Common myeloid progenitor, CD34-positive (primary cell): ENCODE data around the gene ACKR2.

ENCODE experiments used
- CTCF ChIA-PET: fragments of 350-600 bp; sonication (Branson Sonifier 250); formaldehyde crosslinking; loops from one replicate; lab custom pipeline; 2021; ENCODE audit warnings: antibody characterized with exemption; lab: Charles Lee
- POLR2A ChIA-PET: fragments of 350-600 bp; sonication (Branson Sonifier 250); formaldehyde crosslinking; loops from one replicate; lab custom pipeline; 2021; ENCODE audit warnings: antibody characterized with exemption; lab: Charles Lee
- DNase-seq, 3 donors: peaks; one replicate each; pipeline versions ENCODE4 v3.0.0 to v3.0.0-alpha.2; 2013
- H3K27ac ChIP-seq, 2 experiments: 1 replicate in 1 of 2; 2 replicates in 1 of 2; pipeline ENCODE4 v1.7.0; 2013; ENCODE audit warnings: inconsistent platforms in 2 of 2, low read length in 2 of 2, mild to moderate bottlenecking in 2 of 2, low read depth in 1 of 2, moderate library complexity in 1 of 2; ENCODE audit not compliant: severe bottlenecking in 2 of 2, insufficient read depth in 1 of 2, poor library complexity in 1 of 2
- H3K27me3 ChIP-seq, 5 experiments: replicated peaks in 2 of 5; 1 replicate in 3 of 5; 2 replicates in 2 of 5; pipeline versions ENCODE4 v1.6.1 to v1.7.0; 2013; ENCODE audit warnings: low read length in 4 of 5, mild to moderate bottlenecking in 2 of 5, moderate library complexity in 2 of 5, inconsistent platforms in 1 of 5; ENCODE audit not compliant: insufficient read depth in 5 of 5, control insufficient read depth in 4 of 5
- H3K36me3 ChIP-seq, 4 experiments: 1 replicate in 2 of 4; 2 replicates in 2 of 4; pipeline versions ENCODE4 v1.6.1 to v1.7.0; 2013; ENCODE audit warnings: low read length in 3 of 4, control low read depth in 1 of 4, mild to moderate bottlenecking in 1 of 4; ENCODE audit not compliant: control insufficient read depth in 4 of 4, insufficient read depth in 4 of 4
- H3K4me1 ChIP-seq, 4 experiments: 1 replicate in 3 of 4; 2 replicates in 1 of 4; pipeline versions ENCODE4 v1.6.1 to v1.7.1; 2013; ENCODE audit warnings: low read length in 3 of 4, mild to moderate bottlenecking in 3 of 4, control low read depth in 1 of 4, inconsistent platforms in 1 of 4, moderate library complexity in 1 of 4; ENCODE audit not compliant: control insufficient read depth in 4 of 4, insufficient read depth in 4 of 4; ENCODE audit errors: control extremely low read depth in 1 of 4
- H3K4me3 ChIP-seq, 7 experiments: 1 replicate in 4 of 7; 2 replicates in 3 of 7; pipeline versions ENCODE4 v1.5.1 to v1.7.0; 2013; ENCODE audit warnings: mild to moderate bottlenecking in 7 of 7, low read length in 6 of 7, moderate library complexity in 6 of 7, inconsistent platforms in 2 of 7, low read depth in 2 of 7, control low read depth in 1 of 7; ENCODE audit not compliant: insufficient read depth in 4 of 7, control insufficient read depth in 1 of 7; ENCODE audit errors: extremely low read depth in 1 of 7
- H3K9me3 ChIP-seq, 5 experiments: 1 replicate in 4 of 5; 2 replicates in 1 of 5; pipeline versions ENCODE4 v1.6.1 to v1.7.1; 2013; ENCODE audit warnings: low read length in 4 of 5, mild to moderate bottlenecking in 2 of 5, inconsistent platforms in 1 of 5, low read depth in 1 of 5, moderate library complexity in 1 of 5; ENCODE audit not compliant: control insufficient read depth in 4 of 5, insufficient read depth in 2 of 5; ENCODE audit errors: control extremely low read depth in 1 of 5
- WGBS: methylation state at CpG from one replicate; pipeline ENCODE4 v1.1.5; 2013; ENCODE audit not compliant: insufficient coverage; 5-methylcytosine and 5-hydroxymethylcytosine counted together

Gene ACKR2

GRCh38 chr3:42864321-42864950 lies 55.2 kb downstream of the ACKR2 start:
- CTCF ChIA-PET: interaction anchor here (1.4 kb wide), 1 partner anchor 84 kb away, joined by 3 read pairs; no protein-coding TSS in a partner anchor
- POLR2A ChIA-PET: no interaction called here
- 96% methylated on average over 15 of the region's 15 CpGs for WGBS

GRCh38 chr3:42865256-42865655 lies 56.0 kb downstream of the ACKR2 start:
- ChIA-PET POLR2A (no interaction called here), CTCF (no interaction called here)
- DNase-seq: no peak
- H3K27ac ChIP-seq: no peak overlapping the region
- WGBS: 97% methylated on average over 6 of the region's 8 CpGs
- H3K27me3 ChIP-seq: peaks cover 0 to 2% (median 0%) of the 10 kb centered on the region in 5 experiments
- no peaks in the 10 kb centered on the region for H3K4me1 ChIP-seq
- H3K36me3 ChIP-seq: no peaks in the 10 kb centered on the region
- no peaks in the 10 kb centered on the region for H3K9me3 ChIP-seq
- no peak overlapping the region for H3K4me3 ChIP-seq

More at GRCh38 chr3:42864321-42864950, 55.2 kb downstream of the ACKR2 start:
- H3K36me3 ChIP-seq: no peaks in the 10 kb centered on the region
- H3K9me3 ChIP-seq: no peaks in the 10 kb centered on the region
- peaks cover 0 to 2% (median 0%) of the 10 kb centered on the region in 5 experiments for H3K27me3 ChIP-seq
- no peak for DNase-seq
- H3K27ac ChIP-seq: no peak overlapping the region
- no peaks in the 10 kb centered on the region for H3K4me1 ChIP-seq
- H3K4me3 ChIP-seq: no peak overlapping the region

GRCh38 chr3:42867138-42867537 lies 57.9 kb downstream of the ACKR2 start:
- Histone ChIP-seq H3K9me3 (no peaks in the 10 kb centered on the region), H3K4me3 (no peak overlapping the region), H3K27ac (no peak overlapping the region), H3K4me1 (no peaks in the 10 kb centered on the region), H3K27me3 (peaks cover 0 to 5% (median 0%) of the 10 kb centered on the region in 5 experiments), H3K36me3 (no peaks in the 10 kb centered on the region)
- DNase-seq: no peak
- ChIA-PET CTCF (interaction anchor here (0.6 kb wide), 1 partner anchor 79 kb away, joined by 3 read pairs; no protein-coding TSS in a partner anchor), POLR2A (no interaction called here)
- over 99% methylated on average over 7 of the region's 7 CpGs for WGBS

- Histone ChIP-seq H3K4me3 (no peak overlapping the region), H3K36me3 (no peaks in the 10 kb centered on the region), H3K4me1 (no peaks in the 10 kb centered on the region), H3K27ac (no peak overlapping the region), H3K9me3 (no peaks in the 10 kb centered on the region), H3K27me3 (peaks cover 0 to 7% (median 0%) of the 10 kb centered on the region in 5 experiments)
- no peak for DNase-seq
- POLR2A ChIA-PET: no interaction called here
- CTCF ChIA-PET: interaction anchor here (1.9 to 2.4 kb wide), 2 partner anchors 9 to 13 kb away, joined by 5 to 6 read pairs; no protein-coding TSS in a partner anchor
- WGBS: 100% methylated on average over 3 of the region's 5 CpGs
Observed at GRCh38 chr3:42868841-42869240, 59.6 kb downstream of the ACKR2 start.

- CTCF ChIA-PET: interaction anchor here (1.0 to 1.3 kb wide), 3 partner anchors 10 to 32 kb away, joined by 3 to 4 read pairs (median 3); no protein-coding TSS in a partner anchor
Observed at GRCh38 chr3:42871592-42872196, 62.4 kb downstream of the ACKR2 start.

GRCh38 chr3:42872718-42873117 lies 63.5 kb downstream of the ACKR2 start:
- POLR2A ChIA-PET: no interaction called here
- Histone ChIP-seq H3K27ac (no peak overlapping the region), H3K27me3 (peaks cover 0 to 11% (median 0%) of the 10 kb centered on the region in 5 experiments), H3K4me1 (no peaks in the 10 kb centered on the region), H3K4me3 (no peak overlapping the region), H3K36me3 (no peaks in the 10 kb centered on the region), H3K9me3 (no peaks in the 10 kb centered on the region)
- no peak for DNase-seq
- CTCF ChIA-PET: interaction anchor here (0.7 to 1.3 kb wide), 2 partner anchors 22 to 93 kb away, joined by 3 to 4 read pairs; no protein-coding TSS in a partner anchor
- 92% methylated on average over 1 of the region's 1 CpG for WGBS

More at GRCh38 chr3:42871592-42872196, 62.4 kb downstream of the ACKR2 start:
- no peaks in the 10 kb centered on the region for H3K36me3 ChIP-seq
- H3K27ac ChIP-seq: no peak overlapping the region
- H3K4me3 ChIP-seq: no peak overlapping the region
- peaks cover 0 to 8% (median 0%) of the 10 kb centered on the region in 5 experiments for H3K27me3 ChIP-seq
- POLR2A ChIA-PET: no interaction called here
- peak in 2 of 3 donors; percentile 13 to 32 for DNase-seq
- H3K9me3 ChIP-seq: no peaks in the 10 kb centered on the region
- 84% methylated on average over 2 of the region's 5 CpGs for WGBS
- no peaks in the 10 kb centered on the region for H3K4me1 ChIP-seq
